ENCODE results near the gene CDKN1B.

DNA sequence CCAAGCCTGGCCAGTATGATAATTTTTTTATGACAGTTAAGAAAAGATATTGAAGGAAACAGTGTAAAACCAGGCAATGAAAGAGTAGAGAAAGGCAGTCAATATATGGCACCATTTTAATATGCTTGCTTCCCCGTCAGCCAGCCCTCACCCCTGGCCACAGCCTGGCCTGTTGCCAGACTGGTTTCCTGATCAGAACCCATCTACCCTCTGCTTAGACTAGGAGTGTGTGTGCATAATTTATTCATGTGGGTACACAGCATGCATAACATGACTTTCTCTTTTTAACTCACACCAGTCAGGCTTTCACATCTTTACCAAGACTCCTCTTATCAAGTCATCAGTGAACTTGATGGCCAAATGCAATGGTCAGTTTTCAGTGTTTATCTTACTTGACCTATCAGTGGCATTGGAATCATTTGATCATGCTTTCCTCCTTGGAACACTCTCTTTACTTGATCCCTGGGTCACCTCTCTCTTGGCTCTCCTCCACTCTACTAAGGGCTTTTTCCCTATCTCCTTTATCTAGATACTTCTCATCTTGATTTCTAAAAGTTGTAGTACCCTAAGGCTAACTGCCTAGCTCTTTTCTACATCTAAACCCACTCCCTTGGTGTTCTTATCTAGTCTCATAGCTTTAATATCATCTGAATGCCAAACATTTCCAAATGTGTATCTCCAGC is 11.2 kb upstream of the CDKN1B start:
- no peak for TF ChIP-seq CTCF (IDR thresholded peaks at IDR 0.05)
- no peak for TF ChIP-seq POLR2AphosphoS5 (IDR thresholded peaks at IDR 0.05; ENCODE audit: low read depth, low read length)
